Transverse colon (tissue), 4 donors: ENCODE data around the gene RAI1. TPM values are rescaled to one million over a fixed set of nuclear protein-coding genes. Genes with fewer than 3 reads are reported as not detected.

Source experiments
- DNase-seq: peaks from one replicate; pipeline ENCODE4 v3.0.0-alpha.2; 2019
- H3K27ac ChIP-seq, 4 donors: fragments of 200-600 bp; sonication (generic); 2 replicates each; pipeline ENCODE4 v1.5.1; 2016 to 2018; ENCODE audit warnings: inconsistent platforms in 4 of 4
- H3K27me3 ChIP-seq: fragments of 200-600 bp; sonication (generic); 2 replicates; pipeline ENCODE4 v1.5.1; 2017; ENCODE audit warnings: inconsistent platforms
- H3K36me3 ChIP-seq, 4 donors: fragments of 200-600 bp; sonication (generic); 2 replicates each; pipeline ENCODE4 v1.5.1; 2017 to 2019; ENCODE audit warnings: inconsistent platforms in 4 of 4
- H3K4me1 ChIP-seq, 4 donors: fragments of 200-600 bp; sonication (generic); 2 replicates each; pipeline ENCODE4 v1.5.1; 2017 to 2020; ENCODE audit warnings: inconsistent platforms in 4 of 4
- H3K4me3 ChIP-seq, 4 donors: fragments of 200-600 bp; sonication (generic); 1 replicate in 1 of 4; 2 replicates in 3 of 4; pipeline versions ENCODE4 v1.5.1 to v1.6.1; 2017 to 2019; ENCODE audit warnings: inconsistent platforms in 4 of 4
- H3K9me3 ChIP-seq, 2 donors: fragments of 200-600 bp; sonication (generic); 2 replicates each; pipeline ENCODE4 v1.5.1; 2017 to 2019; ENCODE audit warnings: inconsistent platforms in 2 of 2
- CTCF ChIP-seq, 5 experiments: fragments of 200-600 bp in 3 of 5; fragments of 450-650 bp in 2 of 5; sonication (generic) in 3 of 5; IDR thresholded peaks; 1 replicate in 2 of 5; 2 replicates in 3 of 5; pipeline ENCODE4 v1.5.1; 2016 to 2017; ENCODE audit warnings: antibody characterized with exemption in 5 of 5, inconsistent platforms in 3 of 5, mild to moderate bottlenecking in 2 of 5, moderate library complexity in 1 of 5
- EP300 ChIP-seq: sonication (generic); formaldehyde crosslinking; IDR thresholded peaks from one replicate; pipeline ENCODE4 v1.6.1; 2017; ENCODE audit warnings: antibody characterized with exemption, low read depth
- POLR2A ChIP-seq: fragments of 450-650 bp; IDR thresholded peaks from one replicate; pipeline ENCODE4 v1.6.1; 2016; ENCODE audit warnings: antibody characterized with exemption, mild to moderate bottlenecking, moderate library complexity
- POLR2AphosphoS5 ChIP-seq, 3 donors: sonication (generic); formaldehyde crosslinking; IDR thresholded peaks; one replicate each; pipeline ENCODE4 v1.6.1; 2016; ENCODE audit warnings: antibody characterized with exemption in 3 of 3
- WGBS, 2 donors: methylation state at CpG; one replicate each; pipeline ENCODE4 v1.1.5; 2018; ENCODE audit warnings: low coverage in 1 of 2; 5-methylcytosine and 5-hydroxymethylcytosine counted together
- in situ Hi-C, 4 donors: fragments of 200-750 bp; cut with MboI; loops; one replicate each; pipeline versions ENCODE4 v1.15.0 to v1.15.1; 2017; ENCODE audit warnings: low sequenced_read_pairs in 3 of 4, low pct_ligation_motif_present in 1 of 4, low pct_unique_long_range_greater_than_20kb in 1 of 4
- intact Hi-C: fragments of 100-400 bp; cut with DNase I; formaldehyde crosslinking; loops from one replicate; pipeline ENCODE4 v1.15.1; 2023; ENCODE audit warnings: low total_unique reads
- total RNA-seq, 4 donors: library from RNA; depleted of rRNA; stranded (reverse); fragments of >200 nt; gene quantifications; one replicate each; pipeline ENCODE4 v1.1.0, GENCODE V29; 2016

Gene RAI1
- total RNA-seq, 4 donors from 2014 or later = 14.1 to 163 (median 34.6) TPM

GRCh38 chr17:17767887-17768418 is 86.7 kb downstream of the RAI1 start:
- WGBS, 2 donors = 92% methylated on average over 6 of the region's 6 CpGs; no CpG with 5 or more reads in 1 of the 2 donors
- no peaks in the 10 kb centered on the region for H3K36me3 ChIP-seq

GRCh38 chr17:17768424-17769088 is 87.3 kb downstream of the RAI1 start:
- peak overlapping the region; percentile 63 to 89 (median 76) for H3K27ac ChIP-seq
- DNase-seq = no peak

More at GRCh38 chr17:17767887-17768418, 86.7 kb downstream of the RAI1 start:
- no peak overlapping the region for H3K27ac ChIP-seq
- intact Hi-C loops = no loop called here
- DNase-seq = no peak
- peaks cover 8 to 47% (median 28%) of the 10 kb centered on the region in 4 donors for H3K4me1 ChIP-seq
- TF ChIP-seq EP300 (no peak), POLR2AphosphoS5 (IDR thresholded peaks at IDR 0.05) (no peak), CTCF (IDR thresholded peaks at IDR 0.05) (no peak), POLR2A (no peak)
- no peak overlapping the region for H3K4me3 ChIP-seq
- H3K27me3 ChIP-seq = no peaks in the 10 kb centered on the region
- no peaks in the 10 kb centered on the region for H3K9me3 ChIP-seq
- in situ Hi-C loops = no loop called here

GRCh38 chr17:17769869-17770631 is 88.8 kb downstream of the RAI1 start:
- intact Hi-C loops (no loop called here), in situ Hi-C loops (loop anchor here in 1 of 4 donors (10.0 kb wide), 1 partner anchor 95 kb away; no protein-coding TSS in a partner anchor)
- no peaks in the 10 kb centered on the region for H3K27me3 ChIP-seq
- TF ChIP-seq EP300 = no peak
- no peak for TF ChIP-seq POLR2A
- no peak for TF ChIP-seq CTCF (IDR thresholded peaks at IDR 0.05)
- TF ChIP-seq POLR2AphosphoS5 (IDR thresholded peaks at IDR 0.05) = no peak
- DNase-seq = no peak
- H3K27ac ChIP-seq = peak overlapping the region; percentile 63 to 89 (median 76)
- H3K36me3 ChIP-seq = no peaks in the 10 kb centered on the region
- H3K4me1 ChIP-seq = peaks cover 21 to 60% (median 40%) of the 10 kb centered on the region in 4 donors
- no peaks in the 10 kb centered on the region for H3K9me3 ChIP-seq
- 55 to 66% methylated on average over 12 to 25 of the region's 25 CpGs for WGBS, 2 donors
- H3K4me3 ChIP-seq = no peak overlapping the region

More at GRCh38 chr17:17768424-17769088, 87.3 kb downstream of the RAI1 start:
- no peak for TF ChIP-seq EP300
- no peak for TF ChIP-seq CTCF (IDR thresholded peaks at IDR 0.05)
- TF ChIP-seq POLR2A = no peak
- TF ChIP-seq POLR2AphosphoS5 (IDR thresholded peaks at IDR 0.05) = no peak
- H3K36me3 ChIP-seq = no peaks in the 10 kb centered on the region
- in situ Hi-C loops = no loop called here
- H3K9me3 ChIP-seq = no peaks in the 10 kb centered on the region
- H3K27me3 ChIP-seq = no peaks in the 10 kb centered on the region
- intact Hi-C loops = no loop called here
- WGBS, 2 donors = 81% methylated on average over 14 of the region's 14 CpGs; no CpG with 5 or more reads in 1 of the 2 donors
- H3K4me1 ChIP-seq = peaks cover 8 to 47% (median 28%) of the 10 kb centered on the region in 4 donors
- no peak overlapping the region for H3K4me3 ChIP-seq

- TF ChIP-seq EP300 (no peak), POLR2A (no peak), POLR2AphosphoS5 (IDR thresholded peaks at IDR 0.05) (no peak)
- DNase-seq = no peak
- Histone ChIP-seq H3K9me3 (no peaks in the 10 kb centered on the region), H3K36me3 (no peaks in the 10 kb centered on the region), H3K27ac (peak overlapping the region; percentile 63 to 89 (median 76)), H3K4me3 (no peak overlapping the region), H3K4me1 (peaks cover 21 to 58% (median 39%) of the 10 kb centered on the region in 4 donors), H3K27me3 (no peaks in the 10 kb centered on the region)
- in situ Hi-C loops = loop anchor here in 1 of 4 donors (10.0 kb wide), 1 partner anchor 96 kb away; no protein-coding TSS in a partner anchor
- intact Hi-C loops = no loop called here
- WGBS, 2 donors = 74 to 93% methylated on average over 5 to 13 of the region's 13 CpGs
Observed at GRCh38 chr17:17770632-17771044, 89.4 kb downstream of the RAI1 start.
